ENCODE measurements around the gene CMPK1.
"Not testable (repeated sequence)": the region's sequence is repeated elsewhere in the genome, so short reads cannot be mapped to it uniquely, and the experiment has no call there.

Gene CMPK1

DNA sequence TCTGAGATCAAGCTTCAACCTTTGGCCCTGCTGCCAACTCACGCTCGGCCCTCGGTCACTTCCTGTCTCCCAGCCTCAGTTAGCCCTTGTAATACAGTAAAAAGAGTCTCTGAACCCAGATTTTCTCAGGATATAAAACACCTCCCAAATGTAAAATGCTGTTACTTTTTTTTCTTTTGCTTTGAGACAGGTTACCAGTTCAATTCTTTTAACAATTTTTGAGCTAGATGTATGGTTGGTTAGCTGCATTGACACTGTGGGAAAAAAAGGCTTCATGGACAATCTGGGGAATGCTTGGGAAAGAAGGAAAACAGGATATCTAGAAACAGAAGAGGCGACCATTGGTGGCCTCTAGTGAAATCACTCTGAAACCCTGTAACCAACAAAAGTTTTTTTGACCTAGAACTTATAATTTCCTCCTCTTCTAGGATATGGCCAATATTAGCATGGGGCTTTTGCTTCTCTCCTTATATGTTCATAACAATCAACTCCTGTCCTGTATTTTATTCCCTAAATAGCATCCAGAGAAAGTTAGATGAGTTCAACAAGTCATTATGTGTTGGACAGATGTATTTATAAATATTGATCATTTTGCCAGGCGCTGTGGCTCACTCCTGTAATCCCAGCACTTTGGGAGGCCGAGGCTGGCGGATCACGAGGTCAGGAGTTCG lies 1.3 kb downstream of the CMPK1 start:
- no peaks in the 10 kb centered on the region for H3K36me3 ChIP-seq (ENCODE audit: control insufficient read depth in 2 of 2, insufficient read depth in 2 of 2, low read length in 2 of 2)
- peaks cover 16 to 26% of the 10 kb centered on the region in 2 donors for H3K4me1 ChIP-seq (ENCODE audit: control insufficient read depth in 2 of 2, insufficient read depth in 2 of 2, low read length in 2 of 2)
- no peaks in the 10 kb centered on the region for H3K9me3 ChIP-seq (ENCODE audit: control insufficient read depth in 2 of 2, low read length in 2 of 2)
- peak overlapping the region; percentile 98 to 99 for H3K27ac ChIP-seq (ENCODE audit: low read depth in 2 of 2, low read length in 2 of 2)
- no peaks in the 10 kb centered on the region for H3K27me3 ChIP-seq (ENCODE audit: control insufficient read depth in 2 of 2, insufficient read depth in 2 of 2, low read length in 2 of 2)
- peak overlapping the region; percentile 95 to 99 for H3K4me3 ChIP-seq (ENCODE audit: low read length in 2 of 2)
- peak overlapping the region; percentile 94 to 98 for H3K9ac ChIP-seq (ENCODE audit: low read depth in 1 of 2, low read length in 2 of 2)

- Histone ChIP-seq H3K36me3 (ENCODE audit: control insufficient read depth in 2 of 2, insufficient read depth in 2 of 2, low read length in 2 of 2) (no peaks in the 10 kb centered on the region), H3K9me3 (ENCODE audit: control insufficient read depth in 2 of 2, low read length in 2 of 2) (no peaks in the 10 kb centered on the region), H3K27ac (ENCODE audit: low read depth in 2 of 2, low read length in 2 of 2) (no peak overlapping the region), H3K27me3 (ENCODE audit: control insufficient read depth in 2 of 2, insufficient read depth in 2 of 2, low read length in 2 of 2) (no peaks in the 10 kb centered on the region), H3K9ac (ENCODE audit: low read depth in 1 of 2, low read length in 2 of 2) (no peak overlapping the region), H3K4me3 (ENCODE audit: low read length in 2 of 2) (no peak overlapping the region), H3K4me1 (ENCODE audit: control insufficient read depth in 2 of 2, insufficient read depth in 2 of 2, low read length in 2 of 2) (peaks cover 11 to 21% of the 10 kb centered on the region in 2 donors)
These were observed 3.8 kb downstream of the CMPK1 start for GRCh38 chr1:47337350-47337749.

GRCh38 chr1:47338249-47339077 lies 4.9 kb downstream of the CMPK1 start:
- Histone ChIP-seq H3K4me3 (ENCODE audit: low read length in 2 of 2) (no peak overlapping the region), H3K9me3 (ENCODE audit: control insufficient read depth in 2 of 2, low read length in 2 of 2) (no peaks in the 10 kb centered on the region), H3K9ac (ENCODE audit: low read depth in 1 of 2, low read length in 2 of 2) (no peak overlapping the region), H3K4me1 (ENCODE audit: control insufficient read depth in 2 of 2, insufficient read depth in 2 of 2, low read length in 2 of 2) (peaks cover 4 to 11% of the 10 kb centered on the region in 2 donors), H3K36me3 (ENCODE audit: control insufficient read depth in 2 of 2, insufficient read depth in 2 of 2, low read length in 2 of 2) (peaks cover 0 to 1% of the 10 kb centered on the region in 2 donors), H3K27ac (ENCODE audit: low read depth in 2 of 2, low read length in 2 of 2) (no peak overlapping the region), H3K27me3 (ENCODE audit: control insufficient read depth in 2 of 2, insufficient read depth in 2 of 2, low read length in 2 of 2) (no peaks in the 10 kb centered on the region)

GRCh38 chr1:47340227-47340626 lies 6.6 kb downstream of the CMPK1 start:
- Histone ChIP-seq H3K27me3 (ENCODE audit: control insufficient read depth in 2 of 2, insufficient read depth in 2 of 2, low read length in 2 of 2) (no peaks in the 10 kb centered on the region), H3K9ac (ENCODE audit: low read depth in 1 of 2, low read length in 2 of 2) (no peak overlapping the region), H3K36me3 (ENCODE audit: control insufficient read depth in 2 of 2, insufficient read depth in 2 of 2, low read length in 2 of 2) (peaks cover 0 to 2% of the 10 kb centered on the region in 2 donors), H3K4me3 (ENCODE audit: low read length in 2 of 2) (no peak overlapping the region), H3K4me1 (ENCODE audit: control insufficient read depth in 2 of 2, insufficient read depth in 2 of 2, low read length in 2 of 2) (peaks cover under 1 to 7% of the 10 kb centered on the region in 2 donors), H3K9me3 (ENCODE audit: control insufficient read depth in 2 of 2, low read length in 2 of 2) (no peaks in the 10 kb centered on the region), H3K27ac (ENCODE audit: low read depth in 2 of 2, low read length in 2 of 2) (no peak overlapping the region)

DNA sequence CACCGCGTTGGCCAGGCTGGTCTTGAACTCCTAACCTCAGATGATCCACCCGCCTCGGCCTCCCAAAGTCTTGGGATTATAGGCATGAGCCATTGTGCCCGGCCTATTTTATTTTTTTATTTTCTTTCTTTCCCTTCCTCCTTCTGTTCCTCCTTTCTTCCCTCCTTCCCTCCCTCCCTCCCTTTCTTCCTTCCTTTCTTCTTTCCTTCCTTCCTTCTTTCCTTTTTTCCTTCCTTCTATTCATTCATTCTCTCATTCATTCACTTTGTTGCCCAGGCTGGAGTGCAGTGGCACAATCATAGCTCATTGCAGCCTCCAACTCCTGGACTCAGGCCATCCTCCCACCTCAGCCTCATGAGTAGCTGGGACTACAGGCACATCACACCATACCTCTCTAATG lies 13.4 kb downstream of the CMPK1 start:
- H3K9me3 ChIP-seq (ENCODE audit: control insufficient read depth in 2 of 2, low read length in 2 of 2); H3K27me3 ChIP-seq (ENCODE audit: control insufficient read depth in 2 of 2, insufficient read depth in 2 of 2, low read length in 2 of 2); H3K36me3 ChIP-seq (ENCODE audit: control insufficient read depth in 2 of 2, insufficient read depth in 2 of 2, low read length in 2 of 2): not testable (repeated sequence)

DNA sequence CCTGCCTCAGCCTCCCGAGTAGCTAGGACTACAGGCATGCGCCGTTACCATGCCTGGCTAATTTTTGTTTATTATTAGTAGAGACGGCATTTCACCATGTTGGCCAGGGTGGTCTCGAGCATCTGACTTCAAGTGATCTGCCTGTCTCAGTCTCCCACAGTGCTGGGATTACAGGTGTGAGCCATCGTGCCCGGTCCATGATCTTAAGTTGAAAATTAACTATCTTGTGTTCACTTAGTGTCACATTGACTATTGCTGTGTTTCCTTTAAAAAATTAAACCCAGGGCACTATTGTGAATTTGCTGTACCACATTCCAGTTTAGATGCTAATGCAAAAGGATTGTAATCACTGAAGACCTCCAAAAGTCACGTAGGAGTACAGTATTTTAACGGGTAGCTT lies 14.1 kb downstream of the CMPK1 start:
- Histone ChIP-seq H3K4me1 (ENCODE audit: control insufficient read depth in 2 of 2, insufficient read depth in 2 of 2, low read length in 2 of 2) (peaks cover 4% of the 10 kb centered on the region in 2 donors), H3K9me3 (ENCODE audit: control insufficient read depth in 2 of 2, low read length in 2 of 2) (no peaks in the 10 kb centered on the region), H3K27me3 (ENCODE audit: control insufficient read depth in 2 of 2, insufficient read depth in 2 of 2, low read length in 2 of 2) (no peaks in the 10 kb centered on the region), H3K27ac (ENCODE audit: low read depth in 2 of 2, low read length in 2 of 2) (no peak overlapping the region), H3K9ac (ENCODE audit: low read depth in 1 of 2, low read length in 2 of 2) (no peak overlapping the region), H3K4me3 (ENCODE audit: low read length in 2 of 2) (no peak overlapping the region), H3K36me3 (ENCODE audit: control insufficient read depth in 2 of 2, insufficient read depth in 2 of 2, low read length in 2 of 2) (peaks cover 4 to 10% of the 10 kb centered on the region in 2 donors)

More for the DNA sequence above, 13.4 kb downstream of the CMPK1 start:
- H3K9ac ChIP-seq (ENCODE audit: low read depth in 1 of 2, low read length in 2 of 2); H3K27ac ChIP-seq (ENCODE audit: low read depth in 2 of 2, low read length in 2 of 2); H3K4me3 ChIP-seq (ENCODE audit: low read length in 2 of 2); H3K4me1 ChIP-seq (ENCODE audit: control insufficient read depth in 2 of 2, insufficient read depth in 2 of 2, low read length in 2 of 2): not testable (repeated sequence)

DNA sequence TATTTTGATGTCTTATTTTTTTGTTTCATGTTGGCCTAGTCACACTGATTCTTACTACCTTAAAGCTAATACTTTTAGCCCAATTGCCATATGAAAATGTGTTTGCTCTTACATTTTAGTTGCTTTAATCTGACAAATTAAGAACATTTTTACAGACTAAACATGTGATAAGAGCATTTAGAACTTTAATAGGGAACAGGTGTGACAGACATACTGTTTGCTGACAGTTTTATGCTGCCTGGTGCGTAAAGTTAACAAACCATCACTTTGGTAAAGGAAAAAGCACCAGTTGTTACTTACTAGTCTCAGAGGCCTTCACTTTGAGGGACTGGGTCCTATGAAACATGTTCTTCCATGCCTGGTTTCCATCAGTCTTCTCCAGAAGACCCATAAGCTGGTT lies 14.7 kb downstream of the CMPK1 start:
- Histone ChIP-seq H3K4me3 (ENCODE audit: low read length in 2 of 2) (no peak overlapping the region), H3K9ac (ENCODE audit: low read depth in 1 of 2, low read length in 2 of 2) (no peak overlapping the region), H3K9me3 (ENCODE audit: control insufficient read depth in 2 of 2, low read length in 2 of 2) (no peaks in the 10 kb centered on the region), H3K27me3 (ENCODE audit: control insufficient read depth in 2 of 2, insufficient read depth in 2 of 2, low read length in 2 of 2) (no peaks in the 10 kb centered on the region), H3K36me3 (ENCODE audit: control insufficient read depth in 2 of 2, insufficient read depth in 2 of 2, low read length in 2 of 2) (peaks cover 4 to 10% of the 10 kb centered on the region in 2 donors), H3K4me1 (ENCODE audit: control insufficient read depth in 2 of 2, insufficient read depth in 2 of 2, low read length in 2 of 2) (peaks cover 4% of the 10 kb centered on the region in 2 donors), H3K27ac (ENCODE audit: low read depth in 2 of 2, low read length in 2 of 2) (no peak overlapping the region)

- Histone ChIP-seq H3K27ac (ENCODE audit: low read depth in 2 of 2, low read length in 2 of 2) (no peak overlapping the region), H3K36me3 (ENCODE audit: control insufficient read depth in 2 of 2, insufficient read depth in 2 of 2, low read length in 2 of 2) (peaks cover 4 to 6% of the 10 kb centered on the region in 2 donors), H3K9ac (ENCODE audit: low read depth in 1 of 2, low read length in 2 of 2) (no peak overlapping the region), H3K4me3 (ENCODE audit: low read length in 2 of 2) (no peak overlapping the region), H3K9me3 (ENCODE audit: control insufficient read depth in 2 of 2, low read length in 2 of 2) (no peaks in the 10 kb centered on the region), H3K27me3 (ENCODE audit: control insufficient read depth in 2 of 2, insufficient read depth in 2 of 2, low read length in 2 of 2) (no peaks in the 10 kb centered on the region), H3K4me1 (ENCODE audit: control insufficient read depth in 2 of 2, insufficient read depth in 2 of 2, low read length in 2 of 2) (peaks cover 4% of the 10 kb centered on the region in 2 donors)
These were observed 17.7 kb downstream of the CMPK1 start for GRCh38 chr1:47351305-47351704.

DNA sequence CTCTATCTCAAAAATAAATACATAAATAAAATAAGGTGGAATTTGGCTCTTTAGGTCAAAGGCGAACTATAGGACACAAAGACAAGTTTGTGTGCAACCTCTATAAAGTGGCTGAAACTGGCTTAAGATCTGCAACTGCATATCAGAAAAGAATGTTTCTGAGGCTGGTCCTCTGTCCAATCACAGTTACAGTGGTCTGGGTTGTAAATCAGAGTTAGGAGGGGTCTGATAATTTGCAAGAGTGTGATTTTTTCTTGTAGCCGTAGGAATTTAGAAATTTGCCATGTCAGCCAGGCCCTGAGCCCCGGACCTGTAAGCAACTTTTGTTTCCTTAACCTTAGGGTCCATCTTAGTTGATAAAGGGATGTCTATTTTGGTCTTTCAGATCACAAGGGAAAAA lies 27.8 kb downstream of the CMPK1 start:
- Histone ChIP-seq H3K9me3 (ENCODE audit: control insufficient read depth in 2 of 2, low read length in 2 of 2) (no peaks in the 10 kb centered on the region), H3K4me1 (ENCODE audit: control insufficient read depth in 2 of 2, insufficient read depth in 2 of 2, low read length in 2 of 2) (no peaks in the 10 kb centered on the region), H3K27me3 (ENCODE audit: control insufficient read depth in 2 of 2, insufficient read depth in 2 of 2, low read length in 2 of 2) (no peaks in the 10 kb centered on the region), H3K36me3 (ENCODE audit: control insufficient read depth in 2 of 2, insufficient read depth in 2 of 2, low read length in 2 of 2) (no peaks in the 10 kb centered on the region), H3K27ac (ENCODE audit: low read depth in 2 of 2, low read length in 2 of 2) (no peak overlapping the region), H3K9ac (ENCODE audit: low read depth in 1 of 2, low read length in 2 of 2) (no peak overlapping the region), H3K4me3 (ENCODE audit: low read length in 2 of 2) (no peak overlapping the region)

- Histone ChIP-seq H3K9me3 (ENCODE audit: control insufficient read depth in 2 of 2, low read length in 2 of 2) (no peaks in the 10 kb centered on the region), H3K27ac (ENCODE audit: low read depth in 2 of 2, low read length in 2 of 2) (no peak overlapping the region), H3K4me1 (ENCODE audit: control insufficient read depth in 2 of 2, insufficient read depth in 2 of 2, low read length in 2 of 2) (no peaks in the 10 kb centered on the region), H3K9ac (ENCODE audit: low read depth in 1 of 2, low read length in 2 of 2) (no peak overlapping the region), H3K27me3 (ENCODE audit: control insufficient read depth in 2 of 2, insufficient read depth in 2 of 2, low read length in 2 of 2) (no peaks in the 10 kb centered on the region), H3K36me3 (ENCODE audit: control insufficient read depth in 2 of 2, insufficient read depth in 2 of 2, low read length in 2 of 2) (no peaks in the 10 kb centered on the region), H3K4me3 (ENCODE audit: low read length in 2 of 2) (no peak overlapping the region)
These were observed 29.2 kb downstream of the CMPK1 start for GRCh38 chr1:47362828-47363227.
